Endometrial microvascular endothelial cells (primary cell): Measurements from ENCODE around the gene KHSRP. TPM values are rescaled to one million over a fixed set of nuclear protein-coding genes. Genes with fewer than 3 reads are reported as not detected.
"Not testable (repeated sequence)": the region's sequence is repeated elsewhere in the genome, so short reads cannot be mapped to it uniquely, and the experiment has no call there.

Experiments
- in situ Hi-C: cut with HindIII; loops from 2 replicates; pipeline ENCODE4 v1.10.0; 2017; ENCODE audit warnings: low sequenced_read_pairs, low pct_unique_long_range_greater_than_20kb; ENCODE audit errors: inconsistent ontology term
- total RNA-seq: library from RNA; depleted of rRNA; stranded (reverse); fragments of >200 nt; gene quantifications from one replicate; pipeline ENCODE4 v1.2.3, GENCODE V29; 2015; ENCODE audit errors: inconsistent ontology term

The KHSRP gene
- total RNA-seq, 1 donor from 2014 or later = 251 TPM

DNA sequence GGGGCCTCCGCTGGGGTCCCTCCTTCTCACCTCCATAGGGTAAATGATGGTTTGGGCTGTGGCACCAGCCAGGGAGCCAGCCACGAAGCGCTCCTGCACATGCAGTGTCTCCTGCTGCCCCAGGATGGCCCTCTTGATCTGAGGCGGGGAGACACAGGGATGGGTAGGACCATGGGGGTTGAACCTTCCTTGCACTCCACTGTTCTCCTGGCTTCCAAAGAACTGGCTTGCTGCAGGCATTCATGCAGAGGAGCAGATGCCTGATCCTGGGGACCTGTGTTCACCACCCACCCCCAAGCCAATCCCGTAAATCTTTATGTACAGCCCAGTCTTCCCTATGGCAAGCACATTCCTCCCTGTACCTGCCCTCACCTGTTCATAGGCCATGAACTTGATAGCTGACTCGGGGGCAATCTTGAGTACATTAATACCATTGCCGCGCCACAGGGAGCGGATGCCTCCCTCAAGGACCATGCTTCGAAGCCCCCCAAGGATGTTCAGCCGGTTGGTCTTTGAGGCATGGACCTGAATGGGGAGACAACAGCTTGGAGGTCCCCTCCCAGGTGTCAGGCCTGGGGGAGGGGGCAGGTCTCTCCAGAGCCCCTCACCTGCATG lies 29.4 kb upstream of the KHSRP start:
- in situ Hi-C loops = no loop called here

DNA sequence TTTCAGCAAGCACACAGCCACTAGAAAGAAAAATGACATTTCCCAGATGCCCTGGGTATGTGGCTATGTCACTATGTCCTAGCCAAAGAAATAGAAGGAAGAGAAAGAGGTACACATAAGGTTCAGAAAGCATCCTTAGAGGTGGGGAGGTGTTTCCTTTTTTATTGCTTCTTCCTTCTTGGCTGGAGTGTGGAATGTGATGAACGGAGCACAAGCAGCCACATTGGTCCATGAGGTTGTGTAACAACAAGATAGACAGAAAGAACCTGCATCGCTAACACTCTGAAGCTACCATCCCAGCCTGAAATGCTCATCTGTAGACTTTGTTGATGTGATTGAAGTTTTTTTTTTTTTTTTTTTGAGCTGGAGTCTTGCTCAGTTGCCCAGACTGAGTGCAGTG lies 28.3 kb upstream of the KHSRP start:
- in situ Hi-C loops = no loop called here

- in situ Hi-C loops = no loop called here
Measured at GRCh38 chr19:6452223-6452614, 27.6 kb upstream of the KHSRP start.

GRCh38 chr19:6451583-6452222 lies 27.1 kb upstream of the KHSRP start:
- in situ Hi-C loops = no loop called here

DNA sequence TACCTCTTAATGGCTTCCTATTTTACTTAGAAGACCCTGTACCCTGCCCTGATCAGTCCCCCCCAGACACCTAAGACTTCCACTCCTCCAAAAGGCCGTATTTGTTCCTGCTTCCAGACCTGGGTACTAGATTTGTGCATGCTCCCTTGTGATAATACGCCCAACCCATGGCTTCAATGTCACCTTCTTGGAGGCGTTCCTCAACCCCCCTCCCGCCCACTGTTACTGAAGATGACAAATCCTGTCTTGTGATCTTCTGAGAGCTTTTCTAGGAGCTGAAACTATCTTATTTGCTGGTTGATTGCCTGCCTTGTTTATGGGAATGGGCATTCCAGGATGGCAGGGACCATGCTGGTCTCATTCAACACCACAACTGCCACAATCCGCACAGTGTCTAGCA lies 25.6 kb upstream of the KHSRP start:
- in situ Hi-C loops = no loop called here

- in situ Hi-C loops = no loop called here
Measured at GRCh38 chr19:6448045-6448444, 23.4 kb upstream of the KHSRP start.

GRCh38 chr19:6446452-6446851 lies 21.8 kb upstream of the KHSRP start:
- in situ Hi-C loops = no loop called here

DNA sequence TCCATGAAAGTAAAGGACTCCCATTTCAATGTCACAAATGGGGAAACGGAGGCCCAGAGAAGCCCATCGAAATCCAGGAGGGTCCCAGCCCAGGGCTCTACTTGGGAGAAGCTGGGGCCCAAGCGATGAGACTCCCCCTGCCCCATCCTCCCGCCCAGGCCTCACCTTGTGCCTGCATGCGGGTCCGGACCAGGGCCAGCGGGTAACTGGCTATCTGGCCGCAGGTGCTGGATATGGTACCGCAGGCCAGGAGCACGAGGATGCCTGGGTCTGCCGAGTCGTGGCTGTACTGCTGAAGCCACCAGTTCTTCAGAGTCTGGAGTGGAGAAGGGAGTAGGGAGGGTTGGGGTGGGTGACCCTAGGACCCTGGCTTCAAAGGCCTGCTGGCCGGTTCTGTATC lies 19.4 kb upstream of the KHSRP start:
- in situ Hi-C loops = no loop called here

DNA sequence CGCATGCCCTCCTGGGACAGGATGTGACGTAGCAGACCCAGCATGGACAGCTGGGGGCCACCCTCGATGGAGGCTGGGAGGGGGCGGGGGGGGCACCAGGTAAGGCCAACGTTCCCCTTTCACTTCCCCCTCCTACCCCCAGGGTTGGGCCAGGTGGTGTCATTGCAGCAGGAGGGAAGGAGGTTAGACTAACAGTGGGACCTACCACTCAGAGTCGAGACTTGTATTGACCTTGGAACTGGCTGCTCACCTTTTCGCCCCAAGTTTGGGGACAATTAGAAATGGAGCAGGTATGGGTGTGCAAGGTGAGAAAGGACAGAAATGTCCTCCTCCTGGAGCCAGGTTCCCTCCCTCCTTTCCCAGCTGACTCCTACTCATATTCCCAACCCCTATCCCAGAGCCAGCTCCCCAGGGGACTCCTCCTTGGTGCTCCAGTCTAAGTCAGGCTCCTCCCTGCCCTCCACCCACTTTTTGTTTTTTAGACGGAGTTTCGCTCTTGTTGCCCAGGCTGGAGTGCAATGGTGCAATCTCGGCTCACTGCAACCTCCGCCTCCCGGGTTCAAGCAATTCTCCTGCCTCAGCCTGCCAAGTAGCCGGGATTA lies 17.6 kb upstream of the KHSRP start:
- in situ Hi-C loops = no loop called here

- in situ Hi-C loops = no loop called here
Measured at GRCh38 chr19:6440905-6441304, 16.3 kb upstream of the KHSRP start.

DNA sequence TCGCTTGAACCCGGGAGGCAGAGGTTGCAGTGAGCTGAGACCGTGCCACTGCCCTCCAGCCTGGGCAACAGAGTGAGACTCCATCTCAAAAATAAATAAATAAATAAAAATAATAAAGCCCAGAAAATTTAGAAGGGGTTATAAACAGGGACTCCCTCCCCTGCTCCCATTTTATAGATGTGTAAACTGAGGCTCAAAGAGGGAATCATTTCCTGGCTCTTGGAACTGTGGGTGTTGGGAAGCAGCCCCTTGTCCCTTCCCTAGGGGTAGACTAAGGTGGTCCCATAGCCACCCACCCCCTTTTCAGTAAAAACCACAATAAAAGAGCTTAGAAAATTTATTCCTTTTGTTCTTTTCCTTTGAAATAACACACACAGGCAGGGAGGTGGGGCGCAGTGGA lies 15.1 kb upstream of the KHSRP start:
- in situ Hi-C loops = no loop called here

DNA sequence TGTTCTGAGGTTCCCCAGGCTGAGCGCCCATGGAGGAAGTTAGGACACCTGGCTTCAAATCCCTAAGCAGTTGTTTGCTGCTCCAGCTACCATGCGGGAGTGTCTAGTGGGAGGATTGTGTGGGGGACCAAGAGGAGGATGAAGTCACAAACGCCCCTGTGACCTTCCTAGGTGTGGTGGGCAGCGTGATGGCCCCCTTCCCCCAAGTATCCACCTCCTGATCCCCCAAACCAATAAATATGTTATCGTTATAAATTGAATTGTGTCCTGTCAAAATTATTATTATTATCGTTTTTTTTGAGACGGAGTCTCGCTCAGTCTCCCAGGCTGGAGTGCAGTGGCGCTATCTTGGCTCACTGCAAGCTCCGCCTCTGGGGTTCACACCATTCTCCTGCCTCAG lies 9.1 kb upstream of the KHSRP start, which contains the start of gene SLC25A41:
SLC25A41 (minus strand) TSS at position 101 of the 400 bp plus-strand sequence; CDS start at position 31, 70 bp downstream.
- in situ Hi-C loops = no loop called here

- in situ Hi-C loops = no loop called here
Measured at GRCh38 chr19:6433165-6433564, 8.6 kb upstream of the KHSRP start.

GRCh38 chr19:6431891-6432290 lies 7.3 kb upstream of the KHSRP start:
- in situ Hi-C loops = no loop called here

GRCh38 chr19:6429419-6430221 lies 5.0 kb upstream of the KHSRP start:
- in situ Hi-C loops = no loop called here

DNA sequence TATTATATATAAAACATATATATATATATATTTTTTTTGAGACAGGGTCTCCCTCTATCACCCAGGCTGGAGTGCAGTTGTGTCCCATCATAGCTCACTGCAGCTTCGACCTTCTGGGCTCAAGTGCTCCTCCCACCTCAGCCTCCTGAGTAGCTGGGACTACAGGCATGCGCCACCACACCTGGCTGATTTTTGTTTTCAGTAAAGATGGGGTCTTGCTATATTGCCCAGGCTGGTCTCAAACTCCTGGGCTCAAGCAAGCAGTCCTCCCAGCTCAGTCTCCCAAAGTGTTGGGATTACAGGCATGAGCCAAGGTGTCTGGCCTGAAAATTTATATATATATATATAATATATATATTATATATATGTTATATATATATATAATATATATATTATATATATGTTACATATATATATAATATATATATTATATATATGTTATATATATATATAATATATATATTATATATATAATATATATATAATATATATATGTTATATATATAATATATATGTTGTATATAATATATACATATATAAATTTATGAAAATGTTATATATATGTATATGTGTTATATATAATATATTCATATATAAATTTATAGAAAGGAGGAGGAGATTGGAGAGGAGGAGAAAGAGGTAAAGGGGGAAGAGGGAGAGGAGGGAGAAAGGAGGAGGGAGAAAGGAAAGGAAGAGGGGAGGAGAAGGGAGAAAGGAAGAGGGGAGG lies 4.2 kb upstream of the KHSRP start:
- in situ Hi-C loops = not testable (repeated sequence)

DNA sequence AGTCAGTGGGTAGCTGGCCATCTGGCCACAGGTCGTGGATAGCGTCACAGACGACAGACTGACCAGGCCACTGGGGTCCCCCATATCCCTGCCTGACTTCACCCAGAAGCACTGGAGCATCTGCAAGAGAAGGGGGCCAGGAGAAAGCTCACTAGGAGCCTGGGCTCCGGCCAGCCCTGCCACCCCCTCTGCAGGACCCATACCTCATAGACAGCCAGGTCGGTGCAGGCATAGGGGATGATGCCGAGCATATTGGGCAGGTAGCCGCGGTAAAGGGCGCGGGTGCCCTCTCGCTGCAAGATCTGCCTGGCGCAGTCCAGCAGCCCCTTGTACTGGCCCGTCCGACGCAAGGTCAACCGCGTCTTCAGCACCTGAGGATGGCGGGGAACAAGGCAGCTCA lies 2.5 kb upstream of the KHSRP start:
- in situ Hi-C loops = no loop called here

DNA sequence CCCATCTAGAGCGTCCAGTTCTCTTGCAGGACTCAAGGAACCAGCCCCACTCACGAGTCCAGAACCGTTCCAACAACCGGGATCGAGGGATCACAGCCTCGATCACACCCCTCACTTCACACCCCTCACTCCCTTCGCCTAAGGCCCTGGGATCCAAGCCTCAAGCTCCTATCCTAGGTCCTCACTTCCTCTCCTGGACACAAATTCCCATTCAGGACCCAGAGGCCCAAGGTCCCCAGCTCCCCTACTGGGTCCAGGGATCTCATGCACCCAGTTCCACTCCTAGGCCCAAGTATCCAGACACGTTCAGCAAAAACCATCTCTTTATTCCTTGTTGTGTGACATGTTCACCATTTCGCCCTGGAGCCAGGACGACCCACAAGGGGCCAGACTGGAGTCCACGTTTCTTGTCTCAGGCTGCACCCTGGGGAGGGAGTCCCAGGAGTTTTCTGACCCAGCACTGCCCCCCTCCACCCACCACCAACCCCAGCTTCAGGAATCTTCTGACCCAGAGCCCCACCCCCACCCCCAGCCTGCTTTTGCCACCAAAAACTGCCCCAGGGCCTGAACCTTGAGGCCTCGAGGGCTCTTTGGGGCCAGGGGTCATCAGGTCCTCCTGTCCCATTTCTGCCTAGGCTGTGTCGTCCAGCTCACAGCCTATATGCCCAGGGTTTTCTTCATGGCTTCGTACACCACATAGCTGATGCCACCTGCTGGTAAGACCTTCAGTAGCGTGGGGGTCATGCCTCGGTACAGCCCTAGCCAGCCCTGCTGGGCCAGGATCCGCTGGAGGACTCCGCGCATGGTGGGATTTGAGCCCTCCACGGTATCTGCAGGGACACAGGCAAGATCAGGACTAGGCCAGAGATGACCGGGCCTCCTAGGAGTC lies 1.4 kb upstream of the KHSRP start:
- in situ Hi-C loops = no loop called here
